PC-9 (cell line): ENCODE data around the gene SAMD13. TPM values are rescaled to one million over a fixed set of nuclear protein-coding genes. Genes with fewer than 3 reads are reported as not detected.

ENCODE experiments used
- BruUV-seq: library from RNA; stranded (reverse); fragments of 400-500 nt; replicated peaks from 2 replicates; lab custom pipeline; 2021; lab: Mats Ljungman, UMichigan
- CTCF ChIA-PET: fragments of 300-600 bp; sonication (Branson Sonifier 250); formaldehyde crosslinking; loops from one replicate; lab custom pipeline; 2022; ENCODE audit warnings: antibody characterized with exemption; lab: Charles Lee
- POLR2A ChIA-PET: fragments of 300-600 bp; sonication (Branson Sonifier 250); formaldehyde crosslinking; loops from one replicate; lab custom pipeline; 2022; ENCODE audit warnings: antibody characterized with exemption; ENCODE audit not compliant: unreplicated experiment; lab: Charles Lee
- DNase-seq, 2 experiments: peaks; one replicate each; pipeline versions ENCODE4 v3.0.0 to v3.0.0-alpha.2; 2015 to 2022; ENCODE audit warnings: mixed read lengths in 1 of 2
- H2AFZ ChIP-seq: fragments of 200-600 bp; sonication (generic); 2 replicates; pipeline ENCODE4 v1.8.1; 2017; ENCODE audit warnings: antibody characterized with exemption
- H3F3A ChIP-seq: fragments of 200-600 bp; sonication (generic); 2 replicates; pipeline ENCODE4 v1.8.1; 2017; ENCODE audit warnings: antibody characterized with exemption, mild to moderate bottlenecking, low read depth; ENCODE audit not compliant: insufficient read depth
- H3K27ac ChIP-seq: fragments of 200-600 bp; sonication (generic); 2 replicates; pipeline ENCODE4 v1.6.1; 2016; ENCODE audit warnings: mixed run types
- H3K27me3 ChIP-seq: fragments of 200-600 bp; sonication (generic); 2 replicates; pipeline ENCODE4 v1.6.1; 2016; ENCODE audit warnings: low read depth, mixed run types; ENCODE audit not compliant: insufficient read depth
- H3K36me3 ChIP-seq: fragments of 200-600 bp; sonication (generic); 2 replicates; pipeline ENCODE4 v1.6.1; 2016; ENCODE audit warnings: low read depth, mixed run types
- H3K4me1 ChIP-seq: fragments of 200-600 bp; sonication (generic); replicated peaks from 2 replicates; pipeline ENCODE4 v1.6.1; 2016; ENCODE audit warnings: mixed run types; ENCODE audit not compliant: insufficient read depth
- H3K4me2 ChIP-seq: fragments of 200-600 bp; sonication (generic); 2 replicates; pipeline ENCODE4 v1.6.1; 2017; ENCODE audit warnings: mixed run types
- H3K4me3 ChIP-seq: fragments of 200-600 bp; sonication (generic); 2 replicates; pipeline ENCODE4 v1.6.1; 2016; ENCODE audit warnings: mixed run types
- H3K79me2 ChIP-seq: fragments of 200-600 bp; sonication (generic); 2 replicates; pipeline ENCODE4 v1.6.1; 2017; ENCODE audit warnings: low read depth, mixed run types
- H3K9me2 ChIP-seq: fragments of 200-600 bp; sonication (generic); 2 replicates; pipeline ENCODE4 v1.8.1; 2017; ENCODE audit warnings: mild to moderate bottlenecking; ENCODE audit not compliant: insufficient read depth
- H3K9me3 ChIP-seq: fragments of 200-600 bp; sonication (generic); 2 replicates; pipeline ENCODE4 v1.8.1; 2016; ENCODE audit warnings: low read depth; ENCODE audit not compliant: insufficient read depth
- H4K20me1 ChIP-seq: fragments of 200-600 bp; sonication (generic); 2 replicates; pipeline ENCODE4 v1.8.1; 2017; ENCODE audit not compliant: insufficient read depth
- CTCF ChIP-seq: fragments of 200-600 bp; sonication (generic); conservative IDR thresholded peaks from 2 replicates; pipeline ENCODE4 v1.6.1; 2017; ENCODE audit warnings: mixed run types, antibody characterized with exemption, mild to moderate bottlenecking, moderate library complexity
- EZH2 ChIP-seq: fragments of 200-600 bp; sonication (generic); IDR thresholded peaks from 2 replicates; pipeline ENCODE4 v1.8.0; 2017; ENCODE audit warnings: antibody characterized with exemption, low read depth
- intact Hi-C: fragments of 100-400 bp; cut with micrococcal nuclease; formaldehyde crosslinking; loops from one replicate; pipeline ENCODE4 v1.10.0; 2022; ENCODE audit not compliant: unreplicated experiment
- total RNA-seq: library from RNA; stranded (reverse); gene quantifications from 2 replicates; pipeline ENCODE4 v1.2.3, GENCODE V29; 2021

The SAMD13 gene
- total RNA-seq, 1 experiment from 2014 or later = 2.5 TPM

- peaks cover 35% of the 10 kb centered on the region for H3K4me1 ChIP-seq
- H3K9me3 ChIP-seq = peaks cover 5% of the 10 kb centered on the region
- no TSS peak for BruUV-seq
- H2AFZ ChIP-seq = no peak overlapping the region
- no peak overlapping the region for H3K4me2 ChIP-seq
- no peaks in the 10 kb centered on the region for H3K27me3 ChIP-seq
- H3K9me2 ChIP-seq = no peaks in the 10 kb centered on the region
- CTCF ChIA-PET = no interaction called here
- no peaks in the 10 kb centered on the region for H3K79me2 ChIP-seq
- H3K4me3 ChIP-seq = no peak overlapping the region
- TF ChIP-seq CTCF = no peak
- H4K20me1 ChIP-seq = no peaks in the 10 kb centered on the region
- H3K27ac ChIP-seq = no peak overlapping the region
- POLR2A ChIA-PET = no interaction called here
- no peaks in the 10 kb centered on the region; the same call in 1 of the 2 replicates for H3K36me3 ChIP-seq
- intact Hi-C loops = no loop called here
- DNase-seq = no peak
- H3F3A ChIP-seq = peaks cover 18% of the 10 kb centered on the region
These were observed 83.8 kb downstream of the SAMD13 start for GRCh38 chr1:84385347-84385746.

GRCh38 chr1:84386716-84387479 lies 85.4 kb downstream of the SAMD13 start:
- no peak overlapping the region for H3K4me2 ChIP-seq
- CTCF ChIA-PET = no interaction called here
- no peaks in the 10 kb centered on the region for H4K20me1 ChIP-seq
- TF ChIP-seq CTCF = no peak
- TF ChIP-seq EZH2 = no peak
- peaks cover 14% of the 10 kb centered on the region; the same call in 1 of the 2 replicates for H3F3A ChIP-seq
- peaks cover 5% of the 10 kb centered on the region for H3K9me3 ChIP-seq
- H3K4me3 ChIP-seq = no peak overlapping the region
- H3K4me1 ChIP-seq = peaks cover 30% of the 10 kb centered on the region
- H3K9me2 ChIP-seq = no peaks in the 10 kb centered on the region
- no peaks in the 10 kb centered on the region for H3K27me3 ChIP-seq
- POLR2A ChIA-PET = interaction anchor here (0.7 kb wide), 2 partner anchors 161 to 248 kb away, joined by 3 to 4 read pairs; no protein-coding TSS in a partner anchor
- BruUV-seq = no TSS peak
- DNase-seq = peak in 1 of 2 experiments; percentile 81
- H3K36me3 ChIP-seq = no peaks in the 10 kb centered on the region; the same call in 1 of the 2 replicates
- intact Hi-C loops = no loop called here
- H3K79me2 ChIP-seq = no peaks in the 10 kb centered on the region
- no peak overlapping the region for H2AFZ ChIP-seq
- H3K27ac ChIP-seq = no peak overlapping the region

GRCh38 chr1:84387480-84388163 lies 86.1 kb downstream of the SAMD13 start:
- Histone ChIP-seq H3K27ac (no peak overlapping the region), H3K4me3 (no peak overlapping the region), H4K20me1 (no peaks in the 10 kb centered on the region), H3F3A (peaks cover 7% of the 10 kb centered on the region; the same call in 1 of the 2 replicates), H3K9me2 (no peaks in the 10 kb centered on the region), H3K36me3 (no peaks in the 10 kb centered on the region; the same call in 1 of the 2 replicates), H3K4me2 (no peak overlapping the region), H3K9me3 (peaks cover 5% of the 10 kb centered on the region), H2AFZ (no peak overlapping the region), H3K4me1 (peaks cover 22% of the 10 kb centered on the region), H3K79me2 (no peaks in the 10 kb centered on the region), H3K27me3 (no peaks in the 10 kb centered on the region)
- DNase-seq = no peak
- ChIA-PET POLR2A (interaction anchor here (0.7 kb wide), 1 partner anchor 247 kb away, joined by 3 read pairs; no protein-coding TSS in a partner anchor), CTCF (no interaction called here)
- intact Hi-C loops = no loop called here
- no TSS peak for BruUV-seq
- TF ChIP-seq CTCF = no peak
- no peak for TF ChIP-seq EZH2
